Upper lobe of right lung (tissue), 1 donor: ENCODE measurements around the gene TCFL5. TPM values are rescaled to one million over a fixed set of nuclear protein-coding genes. Genes with fewer than 3 reads are reported as not detected.

Experiments used
- ATAC-seq: fragments of 200-7000 bp; cut with Tn5 transposase; one replicate; pipeline ENCODE4 v1.9.1; 2020; ENCODE audit warnings: mild to moderate bottlenecking, moderate library complexity
- DNase-seq: peaks from one replicate; pipeline ENCODE4 v3.0.0-alpha.2; 2020
- H3K27ac ChIP-seq: fragments of 200-600 bp; one replicate; pipeline ENCODE4 v1.8.0; 2022
- H3K27me3 ChIP-seq: fragments of 200-600 bp; one replicate; pipeline ENCODE4 v1.8.0; 2022; ENCODE audit warnings: mild to moderate bottlenecking
- H3K36me3 ChIP-seq: fragments of 200-600 bp; one replicate; pipeline ENCODE4 v1.8.0; 2022
- H3K4me1 ChIP-seq: fragments of 200-600 bp; one replicate; pipeline ENCODE4 v1.8.0; 2022
- H3K4me3 ChIP-seq: fragments of 200-600 bp; one replicate; pipeline ENCODE4 v1.8.0; 2022; ENCODE audit warnings: mild to moderate bottlenecking
- H3K9me3 ChIP-seq: fragments of 200-600 bp; one replicate; pipeline ENCODE4 v1.8.0; 2022
- CTCF ChIP-seq: fragments of 200-600 bp; IDR thresholded peaks from one replicate; pipeline ENCODE4 v1.8.0; 2022; ENCODE audit warnings: antibody characterized with exemption
- intact Hi-C: fragments of 100-400 bp; cut with DNase I; formaldehyde crosslinking; loops from one replicate; pipeline ENCODE4 v1.11.0; 2022
- total RNA-seq: library from RNA; stranded (reverse); fragmentation: NEBNext Ultra II Directional; extraction: Animal tissue kit (Norgen Biotek cat#: 25700); gene quantifications from one replicate; pipeline ENCODE4 v1.2.1, GENCODE V29; 2021
- donor health status: DM: no; HTN: yes; CAD: no; lungs with severe emphysema.

Gene TCFL5
- total RNA-seq, 1 donor from 2014 or later = 7.8 TPM

DNA sequence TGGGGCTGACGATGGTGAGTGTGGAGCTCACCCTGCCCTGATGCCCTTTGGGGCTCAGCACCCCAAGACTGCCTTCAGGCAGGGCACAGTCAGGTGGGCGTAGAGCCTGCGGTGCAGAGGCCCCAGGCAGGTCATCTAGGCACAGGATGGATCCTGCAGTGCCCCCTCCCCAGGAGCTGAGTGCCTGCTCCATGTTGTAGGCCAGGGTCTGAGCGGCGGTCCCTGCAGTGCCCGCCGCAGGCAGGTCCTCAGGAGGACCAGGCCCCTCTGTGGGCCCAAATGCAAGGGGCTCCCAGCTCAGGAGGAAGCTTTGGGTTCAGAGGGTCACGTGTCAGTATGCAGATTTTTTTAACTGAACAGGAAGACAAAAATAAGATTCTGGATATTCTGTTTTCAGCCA is 62.6 kb downstream of the TCFL5 start:
- TF ChIP-seq CTCF = no peak
- Histone ChIP-seq H3K27ac (no peak overlapping the region), H3K4me3 (no peak overlapping the region), H3K9me3 (no peaks in the 10 kb centered on the region), H3K27me3 (no peaks in the 10 kb centered on the region), H3K36me3 (peaks cover 25% of the 10 kb centered on the region), H3K4me1 (peaks cover 6% of the 10 kb centered on the region)
- intact Hi-C loops = no loop called here
- ATAC-seq (no peak), DNase-seq (no peak)

DNA sequence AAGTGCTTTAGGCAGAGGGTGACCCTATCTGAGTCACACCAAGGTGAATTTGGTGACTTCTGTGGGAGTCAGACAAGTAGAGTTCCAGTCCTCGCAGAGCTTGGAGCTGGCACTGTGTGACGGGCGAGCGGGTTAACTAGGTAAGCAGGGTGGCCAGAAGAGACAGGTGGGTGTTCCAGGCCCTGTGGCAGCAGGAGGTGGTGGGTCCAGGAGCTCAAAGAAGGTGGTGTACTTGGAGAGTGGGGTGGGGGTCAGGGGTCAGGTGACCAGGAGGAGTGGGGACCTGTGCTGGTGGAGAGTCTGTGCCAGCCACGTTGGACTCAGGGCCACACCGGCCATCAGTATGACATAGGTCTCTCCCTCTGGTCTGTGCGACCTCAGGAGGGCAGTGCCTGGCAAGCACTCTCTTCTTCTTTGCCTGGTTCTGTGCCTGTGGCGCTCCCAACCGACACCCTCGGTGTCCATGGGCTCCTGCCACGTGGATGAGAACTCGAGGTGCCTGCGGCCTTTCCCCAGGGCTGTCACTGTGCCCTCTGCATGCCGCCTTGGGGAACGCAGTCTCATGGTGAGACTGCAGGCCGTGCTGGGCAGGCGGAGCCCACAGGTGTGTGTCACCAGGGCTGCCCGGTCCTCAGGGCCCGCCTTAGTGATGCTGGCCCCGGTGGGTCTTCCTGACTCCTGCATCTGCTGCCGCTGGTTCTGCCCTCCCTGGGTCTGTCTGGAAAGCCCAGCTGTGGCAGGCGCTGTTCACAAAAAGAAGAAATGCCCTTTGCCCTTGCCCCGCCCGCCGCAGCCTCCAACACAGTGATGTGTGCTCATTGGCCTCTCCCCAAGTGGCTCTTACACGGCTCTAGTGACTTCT is 63.7 kb downstream of the TCFL5 start:
- Histone ChIP-seq H3K4me1 (peaks cover 13% of the 10 kb centered on the region), H3K9me3 (no peaks in the 10 kb centered on the region), H3K27me3 (no peaks in the 10 kb centered on the region), H3K4me3 (no peak overlapping the region), H3K27ac (no peak overlapping the region), H3K36me3 (peaks cover 25% of the 10 kb centered on the region)
- intact Hi-C loops = no loop called here
- ATAC-seq = no peak
- TF ChIP-seq CTCF = no peak
- DNase-seq = no peak

GRCh38 chr20:62796699-62797491 is 64.7 kb downstream of the TCFL5 start:
- no peak for TF ChIP-seq CTCF
- H3K9me3 ChIP-seq = no peaks in the 10 kb centered on the region
- ATAC-seq = peak; percentile 22
- H3K4me3 ChIP-seq = peak overlapping the region; percentile 70
- intact Hi-C loops = no loop called here
- peak overlapping the region; percentile 76 for H3K27ac ChIP-seq
- H3K4me1 ChIP-seq = peaks cover 13% of the 10 kb centered on the region
- H3K27me3 ChIP-seq = no peaks in the 10 kb centered on the region
- H3K36me3 ChIP-seq = peaks cover 25% of the 10 kb centered on the region
- DNase-seq = no peak

DNA sequence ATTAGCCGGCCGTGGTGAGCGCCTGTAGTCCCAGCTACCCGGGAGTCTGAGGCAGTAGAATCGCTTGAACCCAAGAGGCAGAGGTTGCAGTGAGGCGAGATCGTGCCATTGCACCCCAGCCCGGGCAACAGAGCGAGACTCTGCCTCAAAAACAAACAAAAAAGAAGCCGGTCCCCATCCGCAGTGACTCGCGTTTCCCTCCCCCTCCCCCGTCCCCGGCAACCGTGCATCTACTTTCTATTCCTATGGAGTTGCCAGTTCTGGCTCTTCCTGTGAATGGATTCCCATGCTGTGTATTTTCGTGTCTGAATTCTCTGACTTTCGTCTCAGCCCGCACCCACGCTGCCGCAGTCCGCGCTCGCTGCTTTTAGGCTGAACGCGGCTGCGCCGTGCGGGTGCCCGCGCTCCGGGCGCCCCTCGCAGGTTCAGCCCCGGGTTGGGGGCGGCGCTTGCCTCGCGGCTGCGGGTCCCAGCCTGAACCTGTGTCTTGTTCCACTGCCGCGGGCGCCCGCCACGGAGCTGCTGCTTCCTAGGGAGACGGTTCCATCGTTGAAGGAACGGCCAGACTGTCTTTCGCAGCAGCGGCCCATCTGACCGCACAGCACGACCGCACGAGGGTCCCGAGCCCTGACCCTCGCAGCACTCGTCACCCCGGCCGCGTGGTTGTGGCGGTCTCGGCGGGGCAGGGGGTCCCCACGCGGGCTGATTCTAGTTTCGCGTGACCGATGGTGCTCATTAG is 66.4 kb downstream of the TCFL5 start:
- H3K4me3 ChIP-seq = peak overlapping the region; percentile 70
- TF ChIP-seq CTCF = no peak
- H3K9me3 ChIP-seq = no peaks in the 10 kb centered on the region
- H3K27ac ChIP-seq = peak overlapping the region; percentile 89
- ATAC-seq = no peak
- no peaks in the 10 kb centered on the region for H3K27me3 ChIP-seq
- peaks cover 17% of the 10 kb centered on the region for H3K4me1 ChIP-seq
- H3K36me3 ChIP-seq = peaks cover 14% of the 10 kb centered on the region
- intact Hi-C loops = no loop called here
- peak; percentile 80 for DNase-seq

GRCh38 chr20:62794007-62794724 is 67.5 kb downstream of the TCFL5 start:
- Histone ChIP-seq H3K36me3 (peaks cover 6% of the 10 kb centered on the region), H3K27ac (peak overlapping the region; percentile 94), H3K27me3 (no peaks in the 10 kb centered on the region), H3K4me1 (peaks cover 17% of the 10 kb centered on the region), H3K4me3 (peak overlapping the region; percentile 70), H3K9me3 (no peaks in the 10 kb centered on the region)
- no peak for TF ChIP-seq CTCF
- intact Hi-C loops = no loop called here
- ATAC-seq (peak; percentile 93), DNase-seq (peak; percentile 99)
